ENCODE results near the gene CD300A.
A peak's percentile ranks its signal among the peaks of the same experiment; 100 is the strongest.
"Not testable (repeated sequence)": the region's sequence is repeated elsewhere in the genome, so short reads cannot be mapped to it uniquely, and the experiment has no call there.

CD300A gene

DNA sequence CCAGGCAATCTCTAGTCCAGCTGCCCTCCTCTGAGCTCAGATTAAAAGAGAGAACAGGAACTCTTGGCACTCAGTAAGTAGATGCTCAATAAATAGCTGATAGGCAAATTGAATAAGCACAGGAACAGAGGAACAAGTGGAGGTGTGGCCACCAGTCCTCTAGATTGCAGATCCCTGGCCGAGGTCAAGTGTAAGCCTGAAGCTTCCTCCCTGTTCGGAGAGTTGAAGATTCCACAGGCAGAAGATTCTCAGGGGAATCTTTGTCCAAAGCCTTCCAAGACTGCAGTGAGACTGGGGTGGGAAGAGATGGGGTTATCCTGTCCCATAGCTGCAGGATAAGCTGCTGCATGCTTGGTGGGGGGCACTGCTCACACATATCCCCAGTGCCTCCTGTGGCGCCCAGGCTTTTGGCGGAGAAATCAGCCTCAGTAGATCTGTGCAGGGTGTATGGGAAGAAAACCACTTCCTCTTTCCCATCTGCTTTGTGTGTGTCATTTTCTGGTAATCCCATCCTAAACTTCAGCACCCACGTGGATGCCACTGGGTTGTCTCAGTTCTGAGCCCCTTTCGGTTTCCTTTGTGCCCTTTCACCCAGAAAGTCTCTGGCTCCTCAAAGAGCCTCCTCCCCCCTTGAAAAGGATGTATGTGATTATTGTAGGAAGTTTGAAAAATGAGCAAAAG lies 12.1 kb downstream of the CD300A start:
- no peak for DNase-seq (ENCODE audit: low read depth)

DNA sequence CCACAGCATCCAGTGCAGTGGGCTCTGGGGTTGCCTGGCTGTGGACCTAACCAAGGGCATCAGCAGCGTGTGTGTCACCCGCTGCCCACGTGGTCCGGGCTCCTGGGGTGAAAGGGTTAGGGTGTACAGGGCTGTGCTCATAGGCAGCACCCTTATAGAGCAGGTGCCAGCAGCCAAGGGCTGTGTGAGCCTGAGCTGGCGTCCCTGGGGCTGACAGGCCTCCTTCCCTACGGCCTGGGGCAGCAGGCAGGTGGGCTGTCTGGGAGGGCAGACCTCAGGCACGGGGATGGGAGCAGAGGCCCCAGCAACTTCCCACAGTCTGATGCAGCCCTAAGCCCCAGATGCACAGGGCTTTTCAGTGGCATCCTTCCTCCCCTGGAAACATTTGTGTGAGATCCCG lies 13.9 kb downstream of the CD300A start:
- no peak for DNase-seq (ENCODE audit: low read depth)

DNA sequence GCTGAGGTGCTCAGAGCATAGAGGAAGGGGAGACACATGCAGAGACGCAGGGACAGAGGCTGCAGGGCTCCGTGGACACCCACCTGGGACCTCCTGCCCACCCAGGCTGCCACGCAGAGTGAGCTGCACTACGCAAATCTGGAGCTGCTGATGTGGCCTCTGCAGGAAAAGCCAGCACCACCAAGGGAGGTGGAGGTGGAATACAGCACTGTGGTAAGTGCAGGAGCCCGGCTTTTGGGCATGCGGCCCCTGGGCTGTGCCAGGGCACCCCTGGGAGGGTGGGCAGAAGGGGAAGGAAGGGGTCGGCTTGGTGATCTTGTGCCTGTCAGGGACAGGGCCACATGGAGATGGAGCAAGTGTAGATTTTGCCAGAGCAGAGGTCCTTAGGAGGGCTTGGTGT lies 15.2 kb downstream of the CD300A start:
- DNase-seq (ENCODE audit: low read depth) = no peak

DNA sequence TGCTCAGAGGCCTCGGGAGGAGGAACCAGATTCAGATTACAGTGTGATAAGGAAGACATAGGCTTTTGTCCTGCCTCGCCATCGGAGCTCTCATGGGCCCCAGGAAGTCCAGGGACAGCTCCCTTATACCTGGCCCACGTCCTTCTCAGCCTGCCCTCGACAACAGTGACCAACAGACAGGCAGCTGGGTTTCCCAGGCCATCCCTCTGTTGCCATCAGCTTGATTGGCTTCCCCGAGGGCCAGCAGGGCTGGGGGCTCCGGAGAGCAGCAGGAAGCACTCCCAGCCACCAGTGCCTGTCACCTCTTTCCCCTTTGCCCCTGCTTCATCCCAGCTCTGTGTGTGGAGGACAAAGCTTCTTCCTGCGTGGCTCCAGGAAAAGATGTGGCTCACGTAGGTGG lies 17.6 kb downstream of the CD300A start:
- no peak for DNase-seq (ENCODE audit: low read depth)

DNA sequence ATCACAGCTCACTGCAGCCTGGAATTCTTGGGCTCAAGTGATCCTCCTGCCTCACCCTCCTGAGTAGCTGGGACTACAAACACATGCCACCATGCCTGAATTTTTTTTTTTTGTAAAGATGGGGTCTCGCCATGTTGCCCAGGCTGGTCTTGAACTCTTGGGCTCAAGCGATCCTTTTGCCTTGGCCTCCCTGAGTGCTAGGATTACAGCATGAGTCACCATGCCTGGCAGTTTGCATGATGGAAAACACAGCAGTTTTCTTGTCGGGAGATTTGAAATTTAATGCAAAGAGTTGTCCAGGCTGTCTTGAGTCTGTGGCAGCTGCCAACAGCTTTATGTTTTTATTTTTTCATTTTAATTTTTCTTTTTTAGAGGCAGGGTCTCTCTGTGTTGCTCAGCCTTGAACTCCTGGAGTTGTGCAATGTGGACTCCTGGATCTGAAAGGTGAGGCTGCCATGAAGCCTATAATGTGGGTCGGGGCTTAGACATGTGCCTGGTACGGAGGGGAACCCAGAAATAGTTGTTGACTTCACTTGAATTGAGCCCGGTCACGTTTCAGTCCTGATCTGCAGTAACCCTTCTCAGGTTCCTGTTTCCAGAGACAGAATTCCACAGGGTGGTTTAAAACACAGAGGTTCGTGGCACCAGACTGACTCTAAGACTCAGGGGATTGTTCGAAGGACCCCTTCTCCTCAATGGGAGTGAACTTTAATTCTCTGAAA lies 18.7 kb downstream of the CD300A start:
- no peak for DNase-seq (ENCODE audit: low read depth)

DNA sequence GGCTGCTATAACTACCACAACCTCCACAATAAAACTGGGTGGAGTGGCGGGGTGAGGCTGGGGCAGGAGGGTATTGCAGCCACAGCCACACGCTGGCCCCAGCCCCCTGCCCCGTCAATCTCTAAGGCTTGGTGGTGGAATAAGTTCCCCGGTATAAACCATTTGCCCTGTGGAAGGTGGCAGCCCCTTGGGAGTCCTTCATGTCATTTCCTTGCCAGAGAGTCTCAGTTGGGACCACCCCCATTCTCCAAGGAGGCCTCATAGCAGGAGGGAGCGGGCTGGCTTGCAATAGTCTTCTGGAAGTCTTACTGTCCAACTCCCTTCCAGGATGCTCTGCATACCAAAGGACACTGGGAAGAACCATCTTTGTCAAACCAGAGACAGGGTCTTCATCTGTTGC lies 19.4 kb downstream of the CD300A start:
- no peak for DNase-seq (ENCODE audit: low read depth)

DNA sequence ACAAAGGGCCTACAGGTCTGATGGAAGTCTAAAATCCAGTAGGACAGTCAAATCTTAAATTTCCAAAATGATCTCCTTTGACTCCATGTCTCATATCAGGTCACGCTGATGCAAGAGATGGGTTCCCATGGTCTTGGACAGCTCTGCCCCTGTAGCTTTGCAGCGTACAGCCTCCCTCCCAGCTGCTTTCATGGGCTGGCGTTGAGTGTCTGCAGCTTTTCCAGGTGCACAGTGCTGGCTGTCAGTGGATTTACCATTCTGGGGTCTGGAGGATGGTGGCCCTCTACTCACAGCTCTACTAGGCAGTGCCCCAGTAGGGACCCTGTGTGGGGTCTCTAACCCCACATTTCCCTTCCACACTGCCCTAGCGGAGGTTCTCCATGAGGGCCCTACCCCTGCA lies 21.8 kb downstream of the CD300A start:
- DNase-seq (ENCODE audit: low read depth) = not testable (repeated sequence)

DNA sequence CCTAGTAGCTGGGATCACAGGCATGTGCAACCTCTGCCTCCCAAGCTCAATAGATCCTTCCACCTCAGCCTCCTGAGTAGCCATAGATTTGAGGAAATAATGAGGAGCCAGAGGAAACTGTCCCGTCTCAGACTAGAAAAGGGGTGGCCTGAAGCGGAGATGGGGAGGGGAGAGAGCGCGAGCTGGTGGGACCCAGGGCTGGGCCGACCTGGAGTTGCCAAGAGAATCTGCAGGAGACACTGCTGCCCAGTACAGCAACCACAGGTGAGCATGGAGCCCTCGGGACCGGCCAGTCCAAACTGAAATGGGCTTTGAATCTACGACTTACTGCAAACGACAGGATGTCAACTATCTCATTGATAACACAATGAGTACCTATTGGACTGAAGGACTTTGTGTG lies 24.3 kb downstream of the CD300A start:
- DNase-seq (ENCODE audit: low read depth) = no peak

DNA sequence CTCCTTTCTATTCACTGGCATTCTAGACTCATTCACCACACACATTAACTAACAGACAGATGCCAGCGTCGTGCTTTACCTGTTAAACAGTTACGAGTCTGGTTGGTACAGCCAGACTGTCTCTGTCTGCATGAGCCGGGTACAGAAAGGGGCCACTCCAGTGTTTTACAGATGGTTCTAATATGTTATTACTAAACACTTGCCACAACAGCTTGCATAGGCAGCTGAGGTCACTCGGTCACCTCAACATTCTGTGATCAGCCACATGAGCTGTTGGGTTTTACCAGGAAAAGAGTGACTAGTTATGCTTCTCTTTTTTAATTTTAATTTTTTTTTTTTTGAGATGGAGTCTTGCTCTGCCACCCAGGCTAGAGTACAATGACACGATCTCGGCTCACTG lies 25.2 kb downstream of the CD300A start:
- no peak for DNase-seq (ENCODE audit: low read depth)

DNA sequence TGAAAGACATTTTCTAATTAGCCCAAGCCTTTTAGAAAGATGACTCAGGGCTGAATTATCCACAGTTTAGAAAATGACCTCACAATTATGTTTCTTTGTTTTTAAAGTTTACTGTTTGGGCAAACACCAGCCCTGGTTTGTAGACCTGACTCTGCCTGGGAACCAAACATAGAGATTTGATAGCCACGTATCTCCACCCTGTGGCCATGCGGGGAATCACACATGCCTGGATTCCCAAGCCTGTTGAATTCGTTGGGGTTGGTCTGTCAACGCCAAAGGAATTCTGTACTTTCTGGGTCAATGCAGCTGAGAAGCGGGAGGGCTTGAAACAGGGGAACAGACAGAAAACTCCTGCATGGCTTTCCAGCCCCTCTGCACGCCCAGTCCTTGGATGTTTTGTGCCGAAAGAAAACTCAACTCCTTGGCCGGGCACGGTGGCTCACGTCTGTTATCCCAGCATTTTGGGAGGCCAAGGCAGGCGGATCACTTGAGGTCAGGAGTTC lies 26.9 kb downstream of the CD300A start:
- DNase-seq (ENCODE audit: low read depth) = no peak

DNA sequence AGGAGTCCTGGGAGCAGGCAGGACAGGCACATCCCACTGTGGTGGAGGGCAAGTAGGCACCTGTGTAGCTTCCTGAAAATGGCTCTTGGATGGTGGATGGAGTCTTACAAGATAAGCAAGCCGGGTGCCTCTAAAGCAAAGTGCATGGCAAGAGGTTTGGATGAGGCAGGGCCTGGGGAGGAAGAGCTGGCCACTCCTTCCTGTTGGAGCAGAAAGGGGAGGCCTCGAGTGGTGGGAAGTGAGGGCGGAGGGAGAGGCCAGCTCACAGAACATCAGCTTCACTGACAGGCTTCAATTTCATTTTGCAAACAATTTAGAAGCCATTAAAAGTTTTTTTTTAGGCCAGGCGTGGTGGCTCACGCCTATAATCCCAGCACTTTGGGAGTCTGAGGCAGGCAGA lies 31.0 kb downstream of the CD300A start:
- no peak for DNase-seq (ENCODE audit: low read depth)

DNA sequence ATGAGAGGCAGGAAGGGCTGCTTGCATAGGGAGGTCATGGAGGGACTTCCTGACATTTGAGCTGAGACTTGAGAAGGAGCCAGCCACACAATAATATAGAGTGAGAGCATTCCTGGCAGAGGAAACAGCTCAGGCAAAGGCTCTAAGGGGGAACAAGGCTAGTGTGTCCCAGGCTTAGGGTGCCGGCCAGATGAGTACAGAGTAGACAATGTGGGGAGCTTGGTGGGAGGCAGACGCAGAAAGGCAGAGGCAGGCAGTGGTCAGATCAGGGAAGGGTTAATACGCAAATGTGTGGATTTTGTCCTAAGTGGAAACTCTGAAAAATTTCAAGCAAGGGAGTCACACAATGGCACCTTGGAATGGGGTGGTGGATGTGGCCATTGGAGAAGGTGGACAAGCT lies 33.6 kb downstream of the CD300A start:
- no peak for DNase-seq (ENCODE audit: low read depth)

DNA sequence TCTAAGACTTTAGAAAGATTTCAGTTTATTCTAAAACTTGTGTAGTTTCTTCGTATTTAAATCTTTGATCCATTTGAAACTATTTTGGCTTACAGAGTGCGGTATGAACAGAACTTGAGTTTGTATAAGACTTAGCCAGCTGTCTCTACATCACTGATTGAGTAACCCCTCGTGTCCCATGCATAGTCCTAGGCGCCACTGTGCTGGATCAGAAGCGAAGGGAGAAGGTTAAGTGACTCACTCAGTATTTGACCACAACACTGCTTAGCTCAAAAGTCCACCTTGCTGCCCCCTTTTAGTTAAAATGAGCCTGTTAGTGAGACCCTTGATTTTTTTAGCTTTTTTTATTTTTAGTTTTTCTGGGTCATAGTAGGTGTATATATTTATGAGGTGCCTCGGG lies 36.4 kb downstream of the CD300A start:
- DNase-seq (ENCODE audit: low read depth) = no peak

DNA sequence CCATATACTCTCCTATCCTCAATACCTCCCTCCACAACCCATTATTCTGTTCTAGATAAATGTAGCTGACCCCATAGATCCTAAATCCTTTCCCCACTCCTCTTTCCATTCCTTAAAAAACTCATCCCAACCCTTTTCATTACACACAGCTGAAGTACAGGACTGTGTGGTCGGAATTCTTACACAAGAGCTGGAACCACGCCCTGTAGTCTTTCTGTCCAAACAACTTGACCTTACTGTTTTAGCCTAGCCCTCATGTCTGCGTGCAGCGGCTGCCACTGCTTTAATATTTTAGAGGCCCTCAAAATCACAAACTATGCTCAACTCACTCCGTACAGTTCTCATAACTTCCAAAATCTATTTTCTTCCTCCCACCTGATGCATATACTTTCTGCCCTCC lies 37.5 kb downstream of the CD300A start:
- DNase-seq (ENCODE audit: low read depth) = not testable (repeated sequence)

DNA sequence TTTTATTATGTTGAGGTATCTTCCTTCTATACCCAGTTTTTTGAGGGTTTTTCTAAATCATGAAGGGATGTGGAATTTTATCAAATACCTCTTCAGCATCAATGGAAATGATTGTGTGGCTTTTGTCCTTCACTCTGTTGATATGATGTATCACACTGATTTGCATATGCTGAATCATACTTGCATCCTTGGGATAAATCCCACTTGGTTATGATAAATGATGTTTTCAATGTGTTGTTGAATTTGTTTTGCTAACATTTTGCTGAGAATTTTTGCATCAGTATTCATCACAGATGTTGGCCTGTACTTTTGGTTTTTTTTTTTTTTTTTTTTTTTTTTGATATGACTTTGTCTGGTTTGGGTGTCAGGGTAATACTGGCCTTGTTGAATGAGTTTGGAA lies 41.7 kb downstream of the CD300A start:
- DNase-seq (ENCODE audit: low read depth) = no peak

DNA sequence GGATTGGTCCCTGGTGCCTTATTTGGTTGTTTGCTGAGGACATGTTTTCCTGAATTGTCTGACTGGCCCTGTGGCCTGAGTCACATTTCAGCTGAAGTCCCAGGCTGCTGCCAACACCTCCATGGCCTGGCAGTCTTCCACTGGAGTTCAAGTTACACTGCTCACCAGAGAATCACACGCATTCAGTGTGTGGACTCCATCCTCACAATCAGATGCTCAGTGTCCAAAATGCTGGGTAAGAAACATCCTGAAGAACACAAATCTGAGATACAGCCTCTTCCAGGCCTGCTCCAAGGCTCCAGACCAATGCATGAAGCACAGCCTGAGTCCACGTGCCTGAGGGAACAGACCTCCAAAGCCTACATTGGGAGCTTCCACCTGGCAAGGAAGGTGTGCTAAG lies 45.6 kb downstream of the CD300A start:
- no peak for DNase-seq (ENCODE audit: low read depth)

DNA sequence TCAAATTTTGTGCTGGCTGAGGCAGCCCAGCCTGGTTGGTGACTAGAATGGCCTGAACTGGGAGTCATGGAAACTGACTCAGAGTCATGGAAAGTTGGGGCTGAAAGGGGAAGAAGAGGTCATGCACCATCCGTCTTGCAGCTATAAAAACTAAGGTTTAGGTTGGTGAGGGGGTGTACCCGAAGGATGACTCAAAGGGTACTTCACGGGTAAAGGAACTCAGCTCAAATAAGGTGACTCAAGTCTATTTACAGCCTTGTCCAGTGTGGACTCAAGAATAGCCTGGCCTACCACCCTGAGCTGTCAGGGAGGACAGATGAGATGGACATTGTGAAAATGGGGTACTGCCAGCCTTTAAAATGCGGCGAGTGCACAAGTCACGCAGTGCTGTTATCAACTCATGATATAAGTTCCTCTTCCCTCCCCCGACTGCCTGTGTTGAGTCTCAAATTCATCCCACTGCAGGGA lies 46.2 kb downstream of the CD300A start:
- no peak for DNase-seq (ENCODE audit: low read depth)

DNA sequence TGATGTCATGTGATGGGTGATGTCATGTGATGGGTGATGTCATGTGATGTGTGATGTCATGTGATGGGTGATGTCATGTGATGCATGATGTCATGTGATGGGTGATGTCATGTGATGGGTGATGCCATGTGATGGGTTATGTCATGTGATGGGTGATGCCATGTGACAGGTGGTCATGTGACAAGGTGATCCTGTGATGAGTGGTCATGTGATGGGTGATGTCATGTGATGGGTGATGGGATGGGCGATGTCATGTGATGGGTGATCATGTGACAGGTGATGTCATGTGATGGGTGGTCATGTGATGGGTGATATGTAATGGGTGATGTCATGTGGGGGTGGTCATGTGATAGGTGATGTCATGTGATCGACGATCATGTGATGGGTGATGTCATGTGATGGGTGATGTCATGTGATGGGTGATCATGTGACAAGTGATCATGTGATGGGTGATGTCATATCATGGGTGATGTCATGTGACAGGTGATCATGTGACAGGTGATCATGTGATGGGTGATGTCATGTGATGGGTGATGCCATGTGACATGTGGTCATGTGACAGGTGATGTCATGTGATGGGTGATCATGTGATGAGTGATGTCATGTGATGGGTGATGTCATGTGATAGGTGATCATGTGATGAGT lies 47.7 kb downstream of the CD300A start:
- DNase-seq (ENCODE audit: low read depth) = peak; percentile 62

DNA sequence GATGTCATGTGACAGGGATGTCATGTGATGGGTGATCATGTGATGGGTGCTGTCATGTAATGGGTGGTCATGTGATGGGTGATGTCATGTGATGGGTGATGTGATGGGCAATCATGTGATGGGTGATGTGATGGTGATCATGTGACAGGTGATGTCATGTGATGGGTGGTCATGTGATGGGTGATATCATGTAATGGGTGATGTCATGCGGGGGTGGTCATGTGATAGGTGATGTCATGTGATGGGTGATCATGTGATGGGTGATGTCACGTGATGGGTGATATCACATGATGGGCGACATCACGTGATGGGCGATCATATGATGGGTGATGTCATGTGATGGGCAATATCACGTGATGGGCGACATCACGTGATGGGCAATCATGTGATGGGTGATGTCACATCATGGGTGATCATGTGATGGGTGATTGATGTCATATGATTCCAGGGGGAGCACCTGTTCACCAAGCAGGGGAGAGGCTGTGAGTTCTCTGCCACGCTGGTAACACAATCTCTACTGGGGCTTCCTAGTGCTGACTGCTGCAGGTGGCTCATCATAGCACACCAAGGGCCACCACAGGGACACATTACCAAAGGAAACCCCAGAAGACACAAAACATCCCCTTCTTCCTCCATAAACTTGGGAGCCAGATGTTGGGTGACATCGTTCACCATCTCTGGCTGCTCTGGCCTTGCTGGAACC lies 48.3 kb downstream of the CD300A start:
- no peak for DNase-seq (ENCODE audit: low read depth)

DNA sequence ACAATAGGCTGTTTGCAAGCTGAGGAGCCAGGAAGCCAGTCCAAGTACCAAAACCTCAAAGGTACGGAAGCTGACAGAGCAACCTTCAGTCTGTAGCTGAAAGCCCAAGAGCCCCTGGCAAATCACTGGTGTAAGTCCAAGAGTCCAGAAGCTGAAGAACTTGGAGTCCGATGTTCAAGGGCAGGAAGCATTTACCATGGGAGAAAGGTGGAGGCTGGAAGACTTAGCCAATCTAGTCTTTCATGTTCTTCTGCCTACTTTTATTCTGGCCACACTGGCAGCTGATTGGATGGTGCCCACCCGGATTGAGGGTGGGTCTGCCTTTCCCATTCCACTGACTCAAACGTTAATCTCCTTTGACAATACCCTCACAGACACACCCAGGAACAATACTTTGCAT lies 49.5 kb downstream of the CD300A start:
- no peak for DNase-seq (ENCODE audit: low read depth)

DNA sequence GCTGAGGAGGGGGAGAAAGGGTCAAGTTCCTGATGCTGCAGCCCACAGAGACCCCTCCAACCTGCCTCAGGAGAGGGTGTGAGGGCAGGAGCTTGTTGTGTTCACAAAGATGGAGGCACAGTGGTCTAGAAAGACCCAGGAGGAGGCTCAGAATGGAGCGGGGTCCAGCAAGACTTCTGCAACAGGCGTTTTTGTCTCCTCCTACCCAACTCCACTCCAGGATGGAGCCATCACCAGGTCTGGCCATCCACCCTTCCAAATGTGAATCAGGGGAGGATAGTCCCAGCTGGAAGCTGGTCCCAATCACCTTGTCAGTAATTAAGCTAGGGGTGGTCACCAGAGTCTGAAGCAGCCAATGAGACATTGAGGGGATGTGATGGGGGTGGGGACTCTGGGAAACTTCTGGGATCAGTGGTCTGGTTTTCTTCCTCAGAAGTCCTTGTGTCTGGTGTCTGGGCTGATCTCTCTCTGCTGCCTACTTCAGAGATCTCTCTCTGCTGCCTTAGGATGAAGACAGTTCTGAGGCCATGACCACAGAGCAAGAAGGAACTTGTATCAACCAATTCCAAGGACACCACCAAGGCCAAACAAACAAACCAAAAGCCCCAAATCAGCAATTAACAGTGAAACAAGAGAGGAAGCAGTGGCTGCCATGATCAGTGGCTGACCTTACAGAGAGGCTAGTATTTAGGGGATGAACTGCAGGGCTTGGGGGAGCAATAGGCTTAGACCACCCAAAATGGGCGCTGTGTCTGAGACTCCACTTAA lies 50.3 kb downstream of the CD300A start:
- DNase-seq (ENCODE audit: low read depth) = no peak

Data from CMK (cell line).